GM19452 (cell line): ENCODE results near the gene PCDHGB6.
"Not testable (repeated sequence)": the region's sequence is repeated elsewhere in the genome, so short reads cannot be mapped to it uniquely, and the experiment has no call there.

ENCODE experiments used
- ATAC-seq: cut with Tn5 transposase; IDR thresholded peaks from one replicate; pipeline ENCODE4 v1.9.1; 2021; ENCODE audit not compliant: unreplicated experiment

The PCDHGB6 gene

GRCh38 chr5:141388661-141389060, 19.2 kb upstream of the PCDHGB6 start:
- no peak for ATAC-seq

DNA sequence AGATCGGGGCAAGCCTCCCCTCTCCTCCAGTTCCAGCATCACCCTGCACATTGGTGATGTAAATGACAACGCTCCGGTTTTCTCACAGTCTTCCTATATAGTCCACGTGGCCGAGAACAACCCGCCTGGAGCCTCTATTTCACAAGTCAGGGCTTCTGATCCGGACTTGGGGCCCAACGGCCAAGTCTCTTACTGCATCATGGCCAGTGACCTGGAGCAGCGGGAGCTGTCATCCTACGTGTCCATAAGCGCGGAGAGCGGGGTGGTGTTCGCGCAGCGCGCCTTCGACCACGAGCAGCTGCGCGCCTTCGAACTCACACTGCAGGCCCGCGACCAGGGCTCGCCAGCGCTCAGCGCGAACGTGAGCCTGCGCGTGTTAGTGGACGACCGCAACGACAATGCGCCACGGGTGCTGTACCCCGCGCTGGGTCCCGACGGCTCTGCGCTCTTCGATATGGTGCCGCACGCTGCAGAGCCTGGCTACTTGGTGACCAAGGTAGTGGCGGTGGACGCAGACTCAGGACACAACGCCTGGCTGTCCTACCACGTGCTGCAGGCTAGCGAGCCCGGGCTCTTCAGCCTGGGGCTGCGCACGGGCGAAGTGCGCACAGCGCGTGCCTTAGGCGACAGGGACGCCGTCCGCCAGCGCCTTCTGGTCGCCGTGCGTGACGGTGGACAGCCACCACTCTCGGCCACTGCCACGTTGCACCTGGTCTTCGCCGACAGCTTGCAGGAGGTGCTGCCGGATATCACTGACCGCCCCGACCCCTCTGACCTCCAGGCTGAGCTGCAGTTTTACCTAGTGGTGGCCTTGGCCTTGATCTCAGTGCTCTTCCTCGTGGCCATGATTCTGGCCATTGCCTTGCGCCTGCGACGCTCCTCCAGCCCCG, 18.4 kb upstream of the PCDHGB6 start:
- no peak for ATAC-seq

DNA sequence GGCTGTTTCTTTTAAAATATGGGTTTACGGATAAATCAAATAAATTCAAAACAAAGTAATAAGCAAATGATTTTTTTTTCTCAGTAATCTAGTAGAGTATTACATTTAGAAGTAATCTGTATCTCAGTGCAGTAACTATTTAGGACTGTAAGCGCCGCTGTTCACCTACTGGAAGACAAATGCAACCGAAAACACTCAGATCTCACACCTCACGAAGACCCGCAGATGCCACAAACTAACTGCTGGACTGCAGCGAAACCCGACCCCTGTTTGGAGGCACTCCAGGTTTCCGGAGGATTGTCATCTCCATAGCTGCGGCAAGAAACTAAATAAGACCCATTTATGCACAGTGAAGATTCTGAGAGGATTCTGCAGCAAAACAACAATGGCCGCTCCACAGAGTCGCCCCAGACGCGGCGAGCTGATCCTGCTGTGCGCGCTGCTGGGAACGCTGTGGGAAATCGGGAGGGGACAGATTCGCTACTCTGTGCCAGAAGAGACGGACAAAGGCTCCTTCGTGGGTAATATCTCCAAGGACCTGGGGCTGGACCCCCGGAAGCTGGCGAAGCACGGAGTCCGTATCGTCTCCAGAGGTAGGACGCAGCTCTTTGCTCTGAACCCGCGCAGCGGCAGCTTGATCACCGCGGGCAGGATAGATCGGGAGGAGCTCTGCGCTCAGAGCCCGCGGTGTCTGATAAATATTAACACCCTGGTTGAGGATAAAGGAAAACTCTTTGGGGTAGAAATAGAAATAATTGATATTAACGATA, 15.2 kb upstream of the PCDHGB6 start, which contains the start of gene PCDHGA8:
Gene PCDHGA8, plus strand, starts transcription at position 205 of the 770 bp plus-strand sequence. Its CDS starts 181 bp downstream, at position 386.
- no peak for ATAC-seq

DNA sequence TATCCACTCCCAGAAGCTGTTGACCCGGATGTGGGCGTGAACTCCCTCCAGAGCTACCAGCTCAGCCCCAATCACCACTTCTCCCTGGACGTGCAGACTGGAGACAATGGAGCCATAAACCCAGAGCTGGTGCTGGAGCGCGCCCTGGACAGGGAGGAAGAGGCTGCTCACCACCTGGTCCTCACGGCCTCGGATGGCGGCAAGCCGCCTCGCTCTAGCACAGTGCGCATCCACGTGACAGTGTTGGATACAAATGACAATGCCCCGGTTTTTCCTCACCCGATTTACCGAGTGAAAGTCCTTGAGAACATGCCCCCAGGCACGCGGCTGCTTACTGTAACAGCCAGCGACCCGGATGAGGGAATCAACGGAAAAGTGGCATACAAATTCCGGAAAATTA, 14.6 kb upstream of the PCDHGB6 start:
- ATAC-seq: no peak

DNA sequence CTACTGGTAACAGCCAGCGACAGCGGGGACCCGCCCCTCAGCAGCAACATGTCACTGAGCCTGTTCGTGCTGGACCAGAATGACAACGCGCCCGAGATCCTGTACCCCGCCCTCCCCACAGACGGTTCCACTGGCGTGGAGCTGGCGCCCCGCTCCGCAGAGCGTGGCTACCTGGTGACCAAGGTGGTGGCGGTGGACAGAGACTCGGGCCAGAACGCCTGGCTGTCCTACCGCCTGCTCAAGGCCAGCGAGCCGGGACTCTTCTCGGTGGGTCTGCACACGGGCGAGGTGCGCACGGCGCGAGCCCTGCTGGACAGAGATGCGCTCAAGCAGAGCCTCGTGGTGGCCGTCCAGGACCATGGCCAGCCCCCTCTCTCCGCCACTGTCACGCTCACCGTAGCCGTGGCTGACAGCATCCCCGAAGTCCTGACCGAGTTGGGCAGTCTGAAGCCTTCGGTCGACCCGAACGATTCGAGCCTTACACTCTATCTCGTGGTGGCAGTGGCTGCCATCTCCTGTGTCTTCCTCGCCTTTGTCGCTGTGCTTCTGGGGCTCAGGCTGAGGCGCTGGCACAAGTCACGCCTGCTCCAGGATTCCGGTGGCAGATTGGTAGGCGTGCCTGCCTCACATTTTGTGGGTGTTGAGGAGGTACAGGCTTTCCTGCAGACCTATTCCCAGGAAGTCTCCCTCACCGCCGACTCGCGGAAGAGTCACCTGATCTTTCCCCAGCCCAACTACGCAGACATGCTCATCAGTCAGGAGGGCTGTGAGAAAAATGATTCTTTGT, 13.2 kb upstream of the PCDHGB6 start:
- ATAC-seq: not testable (repeated sequence)

DNA sequence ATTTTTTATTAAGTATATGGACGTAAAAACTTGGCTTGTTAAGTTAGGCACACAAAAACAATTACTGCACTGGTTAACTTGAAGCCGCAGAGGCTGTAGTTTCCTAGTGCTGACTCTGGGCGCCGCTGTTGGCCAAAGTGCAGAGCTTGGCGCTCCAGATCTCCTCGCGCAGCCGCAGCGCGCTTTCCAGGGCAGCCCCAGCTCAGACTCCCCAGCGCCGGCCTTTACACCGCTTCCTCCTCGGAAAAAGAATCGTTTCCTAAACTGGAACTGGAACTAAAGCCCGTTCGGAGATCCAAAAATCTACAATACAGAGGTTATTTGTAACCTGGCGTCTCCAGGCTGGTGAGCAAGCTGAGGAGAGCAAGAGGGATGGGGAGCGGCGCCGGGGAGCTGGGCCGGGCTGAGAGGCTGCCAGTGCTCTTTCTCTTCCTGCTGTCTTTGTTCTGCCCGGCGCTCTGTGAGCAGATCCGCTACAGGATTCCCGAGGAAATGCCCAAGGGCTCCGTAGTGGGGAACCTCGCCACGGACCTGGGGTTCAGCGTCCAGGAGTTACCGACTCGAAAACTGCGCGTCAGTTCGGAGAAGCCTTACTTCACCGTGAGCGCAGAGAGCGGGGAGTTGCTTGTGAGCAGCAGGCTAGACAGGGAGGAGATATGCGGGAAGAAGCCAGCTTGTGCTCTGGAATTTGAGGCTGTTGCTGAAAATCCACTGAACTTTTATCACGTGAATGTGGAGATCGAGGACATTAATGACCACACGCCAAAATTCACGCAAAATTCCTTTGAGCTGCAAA, 9.9 kb upstream of the PCDHGB6 start, which contains the start of gene PCDHGB5:
Gene PCDHGB5, plus strand, starts transcription at position 192 of the 796 bp plus-strand sequence. Its CDS starts 181 bp downstream, at position 373.
- ATAC-seq: peak; percentile 83

DNA sequence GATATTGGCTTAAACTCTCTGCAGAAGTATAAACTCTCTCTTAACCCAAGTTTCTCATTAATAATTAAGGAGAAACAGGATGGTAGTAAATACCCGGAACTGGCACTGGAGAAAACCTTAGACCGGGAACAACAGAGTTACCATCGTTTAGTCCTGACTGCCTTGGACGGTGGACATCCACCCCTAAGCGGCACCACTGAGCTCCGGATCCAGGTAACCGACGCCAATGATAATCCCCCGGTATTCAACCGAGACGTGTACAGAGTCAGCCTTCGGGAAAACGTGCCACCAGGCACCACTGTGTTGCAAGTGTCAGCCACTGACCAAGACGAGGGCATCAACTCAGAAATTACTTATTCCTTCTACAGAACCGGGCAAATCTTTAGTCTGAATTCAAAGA, 9.2 kb upstream of the PCDHGB6 start:
- ATAC-seq: no peak

GRCh38 chr5:141399555-141400258, 8.1 kb upstream of the PCDHGB6 start:
- no peak for ATAC-seq

DNA sequence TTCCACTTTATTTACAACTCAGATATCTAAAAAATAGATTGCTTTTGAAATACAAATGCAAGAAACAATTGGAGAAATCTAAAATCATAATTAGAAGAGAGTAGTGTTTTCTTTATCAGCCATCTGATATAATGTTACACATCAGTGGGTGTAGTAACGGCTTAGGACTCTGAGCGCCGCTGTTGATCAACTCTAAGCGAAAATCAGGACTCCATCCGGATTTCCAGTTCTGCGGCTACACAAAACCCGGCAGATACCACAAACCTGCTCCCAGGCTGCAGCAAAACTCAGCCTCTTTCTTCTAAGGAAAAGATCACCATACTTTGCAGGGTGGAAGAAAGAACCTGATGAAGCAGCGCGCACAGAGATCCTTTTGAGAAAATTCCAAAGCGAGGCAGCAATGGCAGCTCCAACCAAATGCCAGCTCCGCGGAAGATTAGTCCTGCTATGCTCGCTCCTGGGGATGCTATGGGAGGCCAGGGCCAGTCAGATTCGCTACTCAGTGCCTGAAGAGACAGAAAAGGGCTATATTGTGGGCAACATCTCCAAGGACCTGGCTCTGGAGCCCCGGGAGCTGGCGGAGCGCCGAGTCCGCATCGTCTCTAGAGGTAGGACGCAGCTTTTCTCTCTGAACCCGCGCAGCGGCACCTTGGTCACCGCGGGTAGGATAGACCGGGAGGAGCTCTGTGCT, 5.1 kb upstream of the PCDHGB6 start, which contains the start of gene PCDHGA9:
Gene PCDHGA9, plus strand, starts transcription at position 226 of the 691 bp plus-strand sequence. Its CDS starts 175 bp downstream, at position 401.
- ATAC-seq: no peak

DNA sequence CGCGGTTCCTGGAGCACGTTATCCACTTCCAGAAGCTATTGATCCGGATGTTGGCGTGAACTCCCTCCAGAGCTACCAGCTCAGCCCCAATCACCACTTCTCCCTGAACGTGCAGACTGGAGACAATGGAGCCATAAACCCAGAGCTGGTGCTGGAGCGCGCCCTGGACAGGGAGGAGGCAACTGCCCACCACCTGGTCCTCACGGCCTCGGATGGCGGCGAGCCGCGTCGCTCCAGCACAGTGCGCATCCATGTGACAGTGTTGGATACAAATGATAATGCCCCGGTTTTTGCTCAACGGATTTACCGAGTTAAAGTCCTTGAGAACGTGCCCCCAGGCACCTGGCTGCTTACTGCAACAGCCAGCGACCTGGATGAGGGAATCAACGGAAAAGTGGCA, 4.4 kb upstream of the PCDHGB6 start:
- ATAC-seq: no peak

GRCh38 chr5:141409598-141410306, 1.9 kb downstream of the PCDHGB6 start:
- no peak for ATAC-seq

- ATAC-seq: no peak
Measured at GRCh38 chr5:141411575-141411974, 3.8 kb downstream of the PCDHGB6 start.

- peak; percentile 54 for ATAC-seq
Measured at GRCh38 chr5:141412854-141413539, 5.2 kb downstream of the PCDHGB6 start, which contains the start of gene PCDHGA10. TSS of gene PCDHGA10 (plus strand) at chr5:141412987. CDS start at chr5:141413176, 189 bp downstream.

- no peak for ATAC-seq
Measured at GRCh38 chr5:141413540-141414069, 5.8 kb downstream of the PCDHGB6 start.

- not testable (repeated sequence) for ATAC-seq
Measured at GRCh38 chr5:141414548-141415274, 6.9 kb downstream of the PCDHGB6 start.

- not testable (repeated sequence) for ATAC-seq
Measured at GRCh38 chr5:141415275-141415618, 7.4 kb downstream of the PCDHGB6 start.
